ENCODE data around the gene PIEZO1. TPM values are rescaled to one million over a fixed set of nuclear protein-coding genes. Genes with fewer than 3 reads are reported as not detected.

Gene PIEZO1
- polyA plus RNA-seq, 1 experiment: 47.0 TPM

GRCh38 chr16:88810166-88810911 is 25.3 kb upstream of the PIEZO1 start:
- no peak for TF ChIP-seq CTCF (IDR thresholded peaks at IDR 0.05; ENCODE audit: low read depth, low read length)
- ChIA-PET POLR2A (interaction anchor here (0.9 to 1.0 kb wide), 3 partner anchors 8 to 407 kb away, joined by 3 to 5 read pairs (median 3); partner anchors contain the start of gene ZNF778), CTCF (interaction anchor here (1.0 to 2.3 kb wide), 3 partner anchors 26 to 73 kb away, joined by 3 to 9 read pairs (median 4); partner anchors contain the start of gene PIEZO1)
- Histone ChIP-seq H3K9me3 (ENCODE audit: control insufficient read depth, insufficient read depth, low read length) (no peaks in the 10 kb centered on the region; the same call in 1 of the 2 replicates), H3K27ac (ENCODE audit: low read depth, low read length) (peak overlapping the region; percentile 75), H3K4me3 (ENCODE audit: low read depth, low read length) (peak overlapping the region; percentile 84), H3K27me3 (ENCODE audit: control insufficient read depth, insufficient read depth, low read length) (no peaks in the 10 kb centered on the region)
- no peak for DNase-seq (ENCODE audit: low read depth, low spot score)

GRCh38 chr16:88809676-88810165 is 24.7 kb upstream of the PIEZO1 start:
- no peak for TF ChIP-seq CTCF (IDR thresholded peaks at IDR 0.05; ENCODE audit: low read depth, low read length)
- DNase-seq (ENCODE audit: low read depth, low spot score): no peak
- Histone ChIP-seq H3K27ac (ENCODE audit: low read depth, low read length) (no peak overlapping the region), H3K27me3 (ENCODE audit: control insufficient read depth, insufficient read depth, low read length) (no peaks in the 10 kb centered on the region), H3K9me3 (ENCODE audit: control insufficient read depth, insufficient read depth, low read length) (no peaks in the 10 kb centered on the region; the same call in 1 of the 2 replicates), H3K4me3 (ENCODE audit: low read depth, low read length) (peak overlapping the region; percentile 84; the same call in 1 of the 2 replicates)
- CTCF ChIA-PET: interaction anchor here (1.0 to 1.5 kb wide), 3 partner anchors 25 to 67 kb away, joined by 3 to 4 read pairs (median 3); partner anchors contain the start of gene PIEZO1
- POLR2A ChIA-PET: interaction anchor here (1.0 kb wide), 1 partner anchor 9 kb away, joined by 3 read pairs; no protein-coding TSS in a partner anchor

- Histone ChIP-seq H3K27me3 (ENCODE audit: control insufficient read depth, insufficient read depth, low read length) (no peaks in the 10 kb centered on the region), H3K4me3 (ENCODE audit: low read depth, low read length) (no peak overlapping the region), H3K9me3 (ENCODE audit: control insufficient read depth, insufficient read depth, low read length) (no peaks in the 10 kb centered on the region; the same call in 1 of the 2 replicates), H3K27ac (ENCODE audit: low read depth, low read length) (no peak overlapping the region)
- CTCF ChIA-PET: interaction anchor here (0.6 to 1.5 kb wide), 3 partner anchors 30 to 66 kb away, joined by 3 to 4 read pairs (median 3); no protein-coding TSS in a partner anchor
- POLR2A ChIA-PET: no interaction called here
- TF ChIP-seq CTCF (IDR thresholded peaks at IDR 0.05; ENCODE audit: low read depth, low read length): no peak
- DNase-seq (ENCODE audit: low read depth, low spot score): no peak
Measured at GRCh38 chr16:88809068-88809675, 24.2 kb upstream of the PIEZO1 start.

GRCh38 chr16:88807626-88808453 is 22.8 kb upstream of the PIEZO1 start:
- no peak for DNase-seq (ENCODE audit: low read depth, low spot score)
- Histone ChIP-seq H3K9me3 (ENCODE audit: control insufficient read depth, insufficient read depth, low read length) (no peaks in the 10 kb centered on the region; the same call in 1 of the 2 replicates), H3K27me3 (ENCODE audit: control insufficient read depth, insufficient read depth, low read length) (no peaks in the 10 kb centered on the region), H3K27ac (ENCODE audit: low read depth, low read length) (no peak overlapping the region), H3K4me3 (ENCODE audit: low read depth, low read length) (no peak overlapping the region)
- no peak for TF ChIP-seq CTCF (IDR thresholded peaks at IDR 0.05; ENCODE audit: low read depth, low read length)
- ChIA-PET POLR2A (interaction anchor here (0.6 kb wide), 1 partner anchor 758 kb away, joined by 3 read pairs; no protein-coding TSS in a partner anchor), CTCF (no interaction called here)
